WTC11 (cell line): ENCODE results near the gene ATP2B3. TPM values are rescaled to one million over a fixed set of nuclear protein-coding genes. Genes with fewer than 3 reads are reported as not detected.

Experiments
- ATAC-seq: fragments of 200-7000 bp; cut with Tn5 transposase; 2 replicates; pipeline ENCODE4 v1.10.0; 2021; ENCODE audit warnings: mild to moderate bottlenecking, moderate library complexity
- CTCF ChIA-PET: fragments of 300-600 bp; sonication (Branson Sonifier 250); formaldehyde crosslinking; loops from one replicate; lab custom pipeline; 2021; ENCODE audit warnings: antibody characterized with exemption; lab: Charles Lee
- POLR2A ChIA-PET: fragments of 350-600 bp; sonication (Branson Sonifier 250); formaldehyde crosslinking; loops from one replicate; lab custom pipeline; 2021; ENCODE audit warnings: antibody characterized with exemption; lab: Charles Lee
- DNase-seq: peaks from one replicate; pipeline ENCODE4 v3.0.0; 2021; ENCODE audit warnings: low spot score
- H3K27ac Mint-ChIP-seq: 2 replicates; pipeline ENCODE4 v1.8.0; 2021; ENCODE audit warnings: mixed read lengths
- H3K27me3 Mint-ChIP-seq: 2 replicates; pipeline ENCODE4 v1.8.0; 2021; ENCODE audit warnings: low read depth, mild to moderate bottlenecking, moderate library complexity, mixed read lengths
- H3K36me3 Mint-ChIP-seq: 2 replicates; pipeline ENCODE4 v1.8.0; 2021; ENCODE audit warnings: mixed read lengths
- H3K4me1 Mint-ChIP-seq: 2 replicates; pipeline ENCODE4 v1.8.0; 2022; ENCODE audit warnings: mixed read lengths
- H3K4me3 Mint-ChIP-seq: 2 replicates; pipeline ENCODE4 v1.8.0; 2021; ENCODE audit warnings: mild to moderate bottlenecking, moderate library complexity, mixed read lengths
- H3K9me3 Mint-ChIP-seq: 2 replicates; pipeline ENCODE4 v1.8.0; 2021; ENCODE audit warnings: mixed read lengths
- ARID4B ChIP-seq: sonication (generic); formaldehyde crosslinking; IDR thresholded peaks from 2 replicates; pipeline ENCODE4 v1.8.0; 2023; ENCODE audit warnings: missing genetic modification reagents, mild to moderate bottlenecking, borderline replicate concordance
- CTCF ChIP-seq: fragments of 200-600 bp; IDR thresholded peaks from 2 replicates; pipeline ENCODE4 v1.8.0; 2022; ENCODE audit warnings: antibody characterized with exemption
- ELF4 ChIP-seq: sonication (generic); formaldehyde crosslinking; IDR thresholded peaks from 2 replicates; pipeline ENCODE4 v1.8.1; 2022; ENCODE audit warnings: low read depth, mild to moderate bottlenecking, moderate library complexity, missing genetic modification reagents
- ESRRA ChIP-seq: sonication (generic); formaldehyde crosslinking; IDR thresholded peaks from 2 replicates; pipeline ENCODE4 v1.8.1; 2022; ENCODE audit warnings: mild to moderate bottlenecking, missing genetic modification reagents, borderline replicate concordance
- ETV6 ChIP-seq: sonication (generic); formaldehyde crosslinking; IDR thresholded peaks from 2 replicates; pipeline ENCODE4 v1.8.1; 2022; ENCODE audit warnings: mild to moderate bottlenecking, missing genetic modification reagents
- JUN ChIP-seq: sonication (generic); formaldehyde crosslinking; IDR thresholded peaks from 2 replicates; pipeline ENCODE4 v1.8.0; 2023; ENCODE audit warnings: mild to moderate bottlenecking, missing genetic modification reagents
- KAT7 ChIP-seq: sonication (generic); formaldehyde crosslinking; IDR thresholded peaks from 2 replicates; pipeline ENCODE4 v1.8.1; 2023; ENCODE audit warnings: missing genetic modification reagents, mild to moderate bottlenecking, borderline replicate concordance
- SP1 ChIP-seq: sonication (generic); formaldehyde crosslinking; conservative IDR thresholded peaks from 2 replicates; pipeline ENCODE4 v1.8.1; 2022; ENCODE audit warnings: missing genetic modification reagents
- STAT6 ChIP-seq: sonication (generic); formaldehyde crosslinking; conservative IDR thresholded peaks from 2 replicates; pipeline ENCODE4 v1.8.1; 2023; ENCODE audit warnings: mild to moderate bottlenecking, low read depth, missing genetic modification reagents, moderate library complexity
- TEAD4 ChIP-seq: sonication (generic); formaldehyde crosslinking; IDR thresholded peaks from 2 replicates; pipeline ENCODE4 v1.8.0; 2022; ENCODE audit warnings: mild to moderate bottlenecking, missing genetic modification reagents
- TP53 ChIP-seq: sonication (generic); formaldehyde crosslinking; IDR thresholded peaks from 2 replicates; pipeline ENCODE4 v1.8.1; 2023; ENCODE audit warnings: mild to moderate bottlenecking, missing genetic modification reagents
- ZBTB43 ChIP-seq: sonication (generic); formaldehyde crosslinking; IDR thresholded peaks from 2 replicates; pipeline ENCODE4 v1.8.1; 2023; ENCODE audit warnings: mild to moderate bottlenecking, missing genetic modification reagents
- ZNF416 ChIP-seq: fragments of 250-450 bp; sonication (Bioruptor Pico); IDR thresholded peaks from 2 replicates; pipeline ENCODE4 v1.9.0; 2021; ENCODE audit warnings: mild to moderate bottlenecking, inconsistent platforms
- ZNF425 ChIP-seq: fragments of 250-450 bp; sonication (Bioruptor Pico); conservative IDR thresholded peaks from 2 replicates; pipeline ENCODE4 v1.9.0; 2021; ENCODE audit warnings: mild to moderate bottlenecking
- total RNA-seq: library from RNA; stranded (reverse); gene quantifications from 3 replicates; pipeline ENCODE4 v1.2.3, GENCODE V29; 2021

The ATP2B3 gene
- total RNA-seq, 1 experiment from 2014 or later: 0.28 TPM

GRCh38 chrX:153576239-153576870, 58.9 kb downstream of the ATP2B3 start:
- CTCF ChIA-PET: interaction anchor here (2.3 to 4.1 kb wide), 2 partner anchors 10 to 22 kb away, joined by 7 to 48 read pairs; no protein-coding TSS in a partner anchor
- Mint-ChIP-seq H3K4me1 (peaks cover 14% of the 10 kb centered on the region), H3K27me3 (no peaks in the 10 kb centered on the region; the same call in 1 of the 2 replicates), H3K27ac (no peak overlapping the region), H3K36me3 (no peaks in the 10 kb centered on the region), H3K4me3 (no peak overlapping the region), H3K9me3 (no peaks in the 10 kb centered on the region)
- TF ChIP-seq ZBTB43: no peak
- no peak for TF ChIP-seq ESRRA
- TF ChIP-seq STAT6 (CRISPR knock-in tag): no peak
- TF ChIP-seq ETV6: no peak
- no peak for TF ChIP-seq ZNF416 (CRISPR knock-in tag)
- no peak for TF ChIP-seq JUN (CRISPR knock-in tag)
- TF ChIP-seq TP53 (CRISPR knock-in tag): no peak
- no peak for TF ChIP-seq TEAD4
- no peak for TF ChIP-seq ARID4B (CRISPR knock-in tag)
- TF ChIP-seq KAT7: no peak
- TF ChIP-seq SP1 (CRISPR knock-in tag): no peak
- no peak for TF ChIP-seq ELF4 (CRISPR knock-in tag)
- TF ChIP-seq ZNF425 (CRISPR knock-in tag): no peak
- TF ChIP-seq CTCF: no peak
- no peak for ATAC-seq
- POLR2A ChIA-PET: no interaction called here
- no peak for DNase-seq
